Activated naive CD4-positive, alpha-beta T cell treated with anti-CD3 and anti-CD28 coated beads, Interleukin-2, amount 10 ng/mL, durations not matched to agents 7 days and 5 days (primary cell): ENCODE data around the gene SHROOM3.

Source experiments
- CTCF ChIA-PET: fragments of 350-600 bp; sonication (Branson Sonifier 250); formaldehyde crosslinking; loops from one replicate; lab custom pipeline; 2021; ENCODE audit warnings: antibody characterized with exemption; lab: Charles Lee
- DNase-seq: peaks from one replicate; pipeline ENCODE4 v3.0.0-alpha.2; 2020
- H3K27ac Mint-ChIP-seq: one replicate; pipeline ENCODE4 v1.8.0; 2021; ENCODE audit warnings: mild to moderate bottlenecking, moderate library complexity, mixed read lengths
- H3K27me3 Mint-ChIP-seq: one replicate; pipeline ENCODE4 v1.8.0; 2021; ENCODE audit warnings: mild to moderate bottlenecking, mixed read lengths
- H3K36me3 Mint-ChIP-seq: one replicate; pipeline ENCODE4 v1.8.0; 2021; ENCODE audit warnings: mixed read lengths
- H3K4me1 Mint-ChIP-seq: one replicate; pipeline ENCODE4 v1.8.0; 2021; ENCODE audit warnings: mixed read lengths
- H3K4me3 Mint-ChIP-seq: one replicate; pipeline ENCODE4 v1.8.0; 2021; ENCODE audit warnings: mild to moderate bottlenecking, moderate library complexity, mixed read lengths
- H3K9me3 Mint-ChIP-seq: one replicate; pipeline ENCODE4 v1.8.0; 2021; ENCODE audit warnings: mixed read lengths

Gene SHROOM3

GRCh38 chr4:76791479-76791878 lies 356.4 kb downstream of the SHROOM3 start:
- Mint-ChIP-seq H3K27ac (no peak overlapping the region), H3K4me1 (no peaks in the 10 kb centered on the region), H3K27me3 (peaks cover 8% of the 10 kb centered on the region), H3K4me3 (no peak overlapping the region), H3K36me3 (no peaks in the 10 kb centered on the region), H3K9me3 (no peaks in the 10 kb centered on the region)
- CTCF ChIA-PET, result interaction anchor here (0.9 kb wide), 1 partner anchor 412 kb away, joined by 3 read pairs; no protein-coding TSS in a partner anchor
- no peak for DNase-seq

GRCh38 chr4:76792418-76792817 lies 357.4 kb downstream of the SHROOM3 start:
- Mint-ChIP-seq H3K36me3 (no peaks in the 10 kb centered on the region), H3K9me3 (no peaks in the 10 kb centered on the region), H3K27ac (no peak overlapping the region), H3K4me3 (no peak overlapping the region), H3K4me1 (no peaks in the 10 kb centered on the region), H3K27me3 (peaks cover 4% of the 10 kb centered on the region)
- CTCF ChIA-PET, result no interaction called here
- no peak for DNase-seq

- no peak for DNase-seq
- CTCF ChIA-PET, result no interaction called here
- H3K36me3 Mint-ChIP-seq, result no peaks in the 10 kb centered on the region
- H3K4me1 Mint-ChIP-seq, result no peaks in the 10 kb centered on the region
- no peaks in the 10 kb centered on the region for H3K9me3 Mint-ChIP-seq
- H3K27me3 Mint-ChIP-seq, result peaks cover 8% of the 10 kb centered on the region
- H3K27ac Mint-ChIP-seq, result no peak overlapping the region
- no peak overlapping the region for H3K4me3 Mint-ChIP-seq
Observed at GRCh38 chr4:76795243-76795642, 360.2 kb downstream of the SHROOM3 start.

- DNase-seq, result no peak
Observed at GRCh38 chr4:76799140-76799539, 364.1 kb downstream of the SHROOM3 start.

GRCh38 chr4:76799718-76800117 lies 364.7 kb downstream of the SHROOM3 start:
- Mint-ChIP-seq H3K36me3 (no peaks in the 10 kb centered on the region), H3K4me3 (no peak overlapping the region), H3K27me3 (peaks cover 27% of the 10 kb centered on the region), H3K9me3 (no peaks in the 10 kb centered on the region), H3K4me1 (no peaks in the 10 kb centered on the region), H3K27ac (no peak overlapping the region)
- CTCF ChIA-PET, result interaction anchor here (1.0 kb wide), 1 partner anchor 27 kb away, joined by 4 read pairs; no protein-coding TSS in a partner anchor
- no peak for DNase-seq

More at GRCh38 chr4:76799140-76799539, 364.1 kb downstream of the SHROOM3 start:
- H3K27ac Mint-ChIP-seq, result no peak overlapping the region
- H3K9me3 Mint-ChIP-seq, result no peaks in the 10 kb centered on the region
- CTCF ChIA-PET, result interaction anchor here (1.0 kb wide), 1 partner anchor 27 kb away, joined by 4 read pairs; no protein-coding TSS in a partner anchor
- H3K4me1 Mint-ChIP-seq, result no peaks in the 10 kb centered on the region
- H3K36me3 Mint-ChIP-seq, result no peaks in the 10 kb centered on the region
- H3K27me3 Mint-ChIP-seq, result peaks cover 27% of the 10 kb centered on the region
- no peak overlapping the region for H3K4me3 Mint-ChIP-seq

- Mint-ChIP-seq H3K27me3 (peaks cover 24% of the 10 kb centered on the region), H3K36me3 (no peaks in the 10 kb centered on the region), H3K27ac (no peak overlapping the region), H3K4me3 (no peak overlapping the region), H3K4me1 (no peaks in the 10 kb centered on the region), H3K9me3 (no peaks in the 10 kb centered on the region)
- no peak for DNase-seq
- CTCF ChIA-PET, result no interaction called here
Observed at GRCh38 chr4:76800902-76801301, 365.9 kb downstream of the SHROOM3 start.

GRCh38 chr4:76801621-76802235 lies 366.7 kb downstream of the SHROOM3 start:
- H3K27me3 Mint-ChIP-seq, result peaks cover 24% of the 10 kb centered on the region
- CTCF ChIA-PET, result no interaction called here

GRCh38 chr4:76802236-76803021 lies 367.4 kb downstream of the SHROOM3 start:
- Mint-ChIP-seq H3K4me3 (no peak overlapping the region), H3K27ac (no peak overlapping the region), H3K27me3 (peaks cover 24% of the 10 kb centered on the region), H3K4me1 (no peaks in the 10 kb centered on the region), H3K36me3 (no peaks in the 10 kb centered on the region), H3K9me3 (no peaks in the 10 kb centered on the region)
- DNase-seq, result no peak
- CTCF ChIA-PET, result no interaction called here

More at GRCh38 chr4:76801621-76802235, 366.7 kb downstream of the SHROOM3 start:
- Mint-ChIP-seq H3K4me3 (no peak overlapping the region), H3K4me1 (no peaks in the 10 kb centered on the region), H3K9me3 (no peaks in the 10 kb centered on the region), H3K27ac (no peak overlapping the region), H3K36me3 (no peaks in the 10 kb centered on the region)
- DNase-seq, result no peak

GRCh38 chr4:76803522-76803921 lies 368.5 kb downstream of the SHROOM3 start:
- no peak for DNase-seq
- Mint-ChIP-seq H3K4me1 (no peaks in the 10 kb centered on the region), H3K9me3 (peaks cover 3% of the 10 kb centered on the region), H3K4me3 (no peak overlapping the region), H3K27me3 (peaks cover 24% of the 10 kb centered on the region), H3K27ac (no peak overlapping the region), H3K36me3 (no peaks in the 10 kb centered on the region)
- CTCF ChIA-PET, result no interaction called here

GRCh38 chr4:76804096-76804495 lies 369.1 kb downstream of the SHROOM3 start:
- H3K9me3 Mint-ChIP-seq, result peaks cover 5% of the 10 kb centered on the region
- H3K27ac Mint-ChIP-seq, result no peak overlapping the region
- no peak for DNase-seq
- H3K27me3 Mint-ChIP-seq, result peaks cover 24% of the 10 kb centered on the region
- CTCF ChIA-PET, result no interaction called here
- H3K4me1 Mint-ChIP-seq, result no peaks in the 10 kb centered on the region
- no peaks in the 10 kb centered on the region for H3K36me3 Mint-ChIP-seq
- H3K4me3 Mint-ChIP-seq, result no peak overlapping the region

GRCh38 chr4:76806346-76806745 lies 371.3 kb downstream of the SHROOM3 start:
- Mint-ChIP-seq H3K27ac (no peak overlapping the region), H3K4me1 (no peaks in the 10 kb centered on the region), H3K9me3 (peaks cover 5% of the 10 kb centered on the region), H3K36me3 (no peaks in the 10 kb centered on the region), H3K27me3 (peaks cover 20% of the 10 kb centered on the region), H3K4me3 (no peak overlapping the region)
- CTCF ChIA-PET, result no interaction called here
- no peak for DNase-seq

- H3K4me3 Mint-ChIP-seq, result no peak overlapping the region
- CTCF ChIA-PET, result no interaction called here
- H3K27me3 Mint-ChIP-seq, result peaks cover 16% of the 10 kb centered on the region
- H3K27ac Mint-ChIP-seq, result no peak overlapping the region
- DNase-seq, result no peak
- no peaks in the 10 kb centered on the region for H3K4me1 Mint-ChIP-seq
- no peaks in the 10 kb centered on the region for H3K36me3 Mint-ChIP-seq
- H3K9me3 Mint-ChIP-seq, result peaks cover 5% of the 10 kb centered on the region
Observed at GRCh38 chr4:76806757-76807156, 371.7 kb downstream of the SHROOM3 start.

- Mint-ChIP-seq H3K4me1 (no peaks in the 10 kb centered on the region), H3K9me3 (peaks cover 5% of the 10 kb centered on the region), H3K27me3 (peaks cover 13% of the 10 kb centered on the region), H3K27ac (no peak overlapping the region), H3K4me3 (no peak overlapping the region), H3K36me3 (no peaks in the 10 kb centered on the region)
- no peak for DNase-seq
- CTCF ChIA-PET, result no interaction called here
Observed at GRCh38 chr4:76809594-76810305, 374.7 kb downstream of the SHROOM3 start.

GRCh38 chr4:76811604-76812412 lies 376.8 kb downstream of the SHROOM3 start:
- no peak for DNase-seq
- Mint-ChIP-seq H3K36me3 (no peaks in the 10 kb centered on the region), H3K4me3 (no peak overlapping the region), H3K27me3 (peaks cover 19% of the 10 kb centered on the region), H3K4me1 (no peaks in the 10 kb centered on the region), H3K9me3 (peaks cover 5% of the 10 kb centered on the region), H3K27ac (no peak overlapping the region)
- CTCF ChIA-PET, result no interaction called here
